ENCODE measurements around the gene TRMT1.
"Not testable (repeated sequence)": the region's sequence is repeated elsewhere in the genome, so short reads cannot be mapped to it uniquely, and the experiment has no call there.

The TRMT1 gene

GRCh38 chr19:13116282-13117175 lies at the start of gene TRMT1:
TRMT1 (minus strand) TSS chr19:13116740; CDS start chr19:13116399, 341 bp downstream.
- DNase-seq (ENCODE audit: low spot score), result peak; percentile 94

GRCh38 chr19:13166151-13166550 lies 49.6 kb upstream of the TRMT1 start:
- DNase-seq (ENCODE audit: low spot score), result not testable (repeated sequence)

- DNase-seq (ENCODE audit: low spot score), result no peak
These were observed 48.8 kb upstream of the TRMT1 start for GRCh38 chr19:13165162-13165997.

GRCh38 chr19:13164343-13165161 lies 48.0 kb upstream of the TRMT1 start:
- DNase-seq (ENCODE audit: low spot score), result no peak

- peak; percentile 75 for DNase-seq (ENCODE audit: low spot score)
These were observed 47.2 kb upstream of the TRMT1 start for GRCh38 chr19:13163609-13164342.

- DNase-seq (ENCODE audit: low spot score), result peak; percentile 91
These were observed 46.4 kb upstream of the TRMT1 start for GRCh38 chr19:13162724-13163608.

- peak; percentile 58 for DNase-seq (ENCODE audit: low spot score)
These were observed 44.0 kb upstream of the TRMT1 start for GRCh38 chr19:13160557-13160956.

GRCh38 chr19:13159713-13160112 lies 43.2 kb upstream of the TRMT1 start:
- no peak for DNase-seq (ENCODE audit: low spot score)

- peak; percentile 74 for DNase-seq (ENCODE audit: low spot score)
These were observed 39.2 kb upstream of the TRMT1 start for GRCh38 chr19:13155472-13156359.

GRCh38 chr19:13154911-13155471 lies 38.5 kb upstream of the TRMT1 start:
- DNase-seq (ENCODE audit: low spot score), result peak; percentile 45

GRCh38 chr19:13154241-13154778 lies 37.8 kb upstream of the TRMT1 start:
- DNase-seq (ENCODE audit: low spot score), result peak; percentile 82

- DNase-seq (ENCODE audit: low spot score), result peak; percentile 15
These were observed 37.2 kb upstream of the TRMT1 start for GRCh38 chr19:13153569-13154240.

GRCh38 chr19:13152974-13153568 lies 36.5 kb upstream of the TRMT1 start:
- DNase-seq (ENCODE audit: low spot score), result peak; percentile 91

- DNase-seq (ENCODE audit: low spot score), result no peak
These were observed 35.9 kb upstream of the TRMT1 start for GRCh38 chr19:13152356-13152973.

GRCh38 chr19:13151605-13152355 lies 35.2 kb upstream of the TRMT1 start:
- DNase-seq (ENCODE audit: low spot score), result peak; percentile 96

- no peak for DNase-seq (ENCODE audit: low spot score)
These were observed 34.5 kb upstream of the TRMT1 start for GRCh38 chr19:13150931-13151604.

Measured in AG20443 (cell line).